ENCODE results near the gene TMEM156.

The TMEM156 gene

GRCh38 chr4:39032218-39033085, at the start of gene TMEM156:
Gene TMEM156 (minus strand): TSS chr4:39032409. CDS start chr4:39032313, 96 bp downstream.
- in situ Hi-C loops (cut with MboI; ENCODE audit: low sequenced_read_pairs): no loop called here

- in situ Hi-C loops (cut with MboI; ENCODE audit: low sequenced_read_pairs): no loop called here
Observed at GRCh38 chr4:39078829-39079228, 46.6 kb upstream of the TMEM156 start.

GRCh38 chr4:39068907-39069306, 36.7 kb upstream of the TMEM156 start:
- in situ Hi-C loops (cut with MboI; ENCODE audit: low sequenced_read_pairs): no loop called here

GRCh38 chr4:39067451-39067850, 35.2 kb upstream of the TMEM156 start:
- in situ Hi-C loops (cut with MboI; ENCODE audit: low sequenced_read_pairs): no loop called here

GRCh38 chr4:39067031-39067430, 34.8 kb upstream of the TMEM156 start:
- in situ Hi-C loops (cut with MboI; ENCODE audit: low sequenced_read_pairs): no loop called here

GRCh38 chr4:39066371-39066770, 34.2 kb upstream of the TMEM156 start:
- in situ Hi-C loops (cut with MboI; ENCODE audit: low sequenced_read_pairs): no loop called here

GRCh38 chr4:39063430-39063829, 31.2 kb upstream of the TMEM156 start:
- in situ Hi-C loops (cut with MboI; ENCODE audit: low sequenced_read_pairs): no loop called here

- in situ Hi-C loops (cut with MboI; ENCODE audit: low sequenced_read_pairs): no loop called here
Observed at GRCh38 chr4:39062770-39063097, 30.5 kb upstream of the TMEM156 start.

- in situ Hi-C loops (cut with MboI; ENCODE audit: low sequenced_read_pairs): no loop called here
Observed at GRCh38 chr4:39062094-39062769, 30.0 kb upstream of the TMEM156 start, which contains the start of gene KLHL5. Gene KLHL5 (plus strand): TSS chr4:39062232. CDS start chr4:39062653, 421 bp downstream.

GRCh38 chr4:39061457-39061856, 29.2 kb upstream of the TMEM156 start:
- in situ Hi-C loops (cut with MboI; ENCODE audit: low sequenced_read_pairs): no loop called here

- in situ Hi-C loops (cut with MboI; ENCODE audit: low sequenced_read_pairs): no loop called here
Observed at GRCh38 chr4:39056023-39056422, 23.8 kb upstream of the TMEM156 start.

GRCh38 chr4:39054497-39054896, 22.3 kb upstream of the TMEM156 start:
- in situ Hi-C loops (cut with MboI; ENCODE audit: low sequenced_read_pairs): no loop called here

GRCh38 chr4:39053983-39054382, 21.8 kb upstream of the TMEM156 start:
- in situ Hi-C loops (cut with MboI; ENCODE audit: low sequenced_read_pairs): no loop called here

- in situ Hi-C loops (cut with MboI; ENCODE audit: low sequenced_read_pairs): no loop called here
Observed at GRCh38 chr4:39051492-39051891, 19.3 kb upstream of the TMEM156 start.

GRCh38 chr4:39050590-39050989, 18.4 kb upstream of the TMEM156 start:
- in situ Hi-C loops (cut with MboI; ENCODE audit: low sequenced_read_pairs): no loop called here

GRCh38 chr4:39048311-39048710, 16.1 kb upstream of the TMEM156 start:
- in situ Hi-C loops (cut with MboI; ENCODE audit: low sequenced_read_pairs): no loop called here

GRCh38 chr4:39047681-39048080, 15.5 kb upstream of the TMEM156 start:
- in situ Hi-C loops (cut with MboI; ENCODE audit: low sequenced_read_pairs): no loop called here

- in situ Hi-C loops (cut with MboI; ENCODE audit: low sequenced_read_pairs): no loop called here
Observed at GRCh38 chr4:39046249-39046648, 14.0 kb upstream of the TMEM156 start.

GRCh38 chr4:39045827-39046221, 13.6 kb upstream of the TMEM156 start:
- in situ Hi-C loops (cut with MboI; ENCODE audit: low sequenced_read_pairs): no loop called here

GRCh38 chr4:39044956-39045826, 13.0 kb upstream of the TMEM156 start:
- in situ Hi-C loops (cut with MboI; ENCODE audit: low sequenced_read_pairs): no loop called here

- in situ Hi-C loops (cut with MboI; ENCODE audit: low sequenced_read_pairs): no loop called here
Observed at GRCh38 chr4:39044364-39044955, 12.3 kb upstream of the TMEM156 start.
